HG03135 (cell line): ENCODE results near the gene PDE2A.

ENCODE experiments used
- ATAC-seq: cut with Tn5 transposase; IDR thresholded peaks from one replicate; pipeline ENCODE4 v1.9.1; 2021; ENCODE audit warnings: mild to moderate bottlenecking, moderate library complexity; ENCODE audit not compliant: unreplicated experiment

PDE2A gene

GRCh38 chr11:72621008-72621610 lies 53.1 kb downstream of the PDE2A start:
- no peak for ATAC-seq

GRCh38 chr11:72618803-72619202 lies 55.4 kb downstream of the PDE2A start:
- ATAC-seq = no peak

DNA sequence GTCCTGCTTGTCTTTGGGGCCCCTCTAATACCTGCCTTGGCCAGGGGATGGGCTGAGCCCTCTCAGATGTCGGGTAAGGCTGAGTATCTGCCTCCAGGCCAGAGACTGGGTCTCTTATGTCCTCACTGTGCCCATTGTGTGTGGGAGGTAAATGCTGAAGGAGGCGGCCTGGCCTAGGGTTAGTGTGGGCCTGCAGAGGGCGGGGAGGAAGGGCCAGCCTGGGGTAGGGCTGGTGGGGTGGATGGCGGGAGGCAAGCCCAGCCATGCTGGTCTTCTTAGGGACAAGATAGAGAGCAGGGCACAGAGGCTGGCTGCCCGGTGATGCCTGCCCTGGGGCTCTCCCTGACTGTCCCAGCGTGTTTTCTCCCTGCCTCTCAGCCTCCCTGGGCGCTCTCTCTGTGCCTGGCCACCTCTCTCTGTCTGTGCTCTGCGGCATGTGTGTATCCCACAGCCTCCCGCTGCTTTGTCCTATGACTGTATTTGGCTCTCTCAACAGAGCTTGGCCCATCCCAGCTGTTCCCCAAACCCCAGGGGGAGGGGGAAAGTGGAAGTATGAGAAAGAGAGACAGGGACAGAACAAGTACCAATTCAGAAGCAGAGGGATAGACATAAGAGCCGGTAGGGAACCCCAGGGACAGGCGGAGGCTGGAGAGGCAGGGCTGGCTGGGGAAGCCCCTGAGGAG lies 57.0 kb downstream of the PDE2A start:
- ATAC-seq = no peak

DNA sequence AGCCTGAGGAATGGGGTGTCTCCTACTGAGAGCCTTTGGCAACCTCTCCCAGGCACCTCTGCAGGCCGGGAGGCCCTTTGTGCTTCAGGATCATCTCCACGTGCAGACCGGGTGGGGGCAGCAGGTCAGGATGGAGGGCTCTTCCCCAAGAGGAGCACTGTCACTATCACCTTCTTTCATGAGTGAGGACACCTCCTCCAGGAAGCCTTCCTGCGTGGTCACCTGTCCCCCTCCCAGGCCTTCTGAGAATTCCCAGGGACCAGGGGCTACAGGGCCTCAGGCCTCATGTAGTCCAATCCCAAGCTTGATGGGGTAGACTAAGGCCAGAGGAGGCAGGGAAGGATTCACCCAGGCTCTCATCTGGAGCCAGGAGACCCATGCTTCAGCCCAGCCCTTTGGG lies 57.6 kb downstream of the PDE2A start:
- no peak for ATAC-seq

DNA sequence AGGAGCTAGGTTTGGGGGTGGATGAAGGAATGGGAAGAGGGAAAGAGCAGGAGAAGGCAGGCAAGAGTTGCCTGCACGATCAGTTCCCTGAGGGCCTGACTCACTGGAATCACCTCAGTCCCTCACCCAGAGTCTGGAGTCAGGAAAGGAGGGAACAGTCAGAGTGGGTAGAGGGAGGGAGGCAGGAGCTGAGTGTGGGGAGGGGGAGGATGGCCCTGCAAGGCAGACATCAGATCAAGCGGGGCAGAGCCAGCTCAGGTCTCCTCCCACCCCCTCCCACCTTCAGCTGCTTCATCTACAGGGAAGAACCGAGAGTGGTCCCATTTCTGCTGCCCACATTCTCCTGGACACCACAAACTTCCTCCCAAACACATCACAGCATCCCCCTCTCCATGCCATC lies 58.9 kb downstream of the PDE2A start:
- ATAC-seq = no peak

GRCh38 chr11:72614381-72614780 lies 59.8 kb downstream of the PDE2A start:
- no peak for ATAC-seq

DNA sequence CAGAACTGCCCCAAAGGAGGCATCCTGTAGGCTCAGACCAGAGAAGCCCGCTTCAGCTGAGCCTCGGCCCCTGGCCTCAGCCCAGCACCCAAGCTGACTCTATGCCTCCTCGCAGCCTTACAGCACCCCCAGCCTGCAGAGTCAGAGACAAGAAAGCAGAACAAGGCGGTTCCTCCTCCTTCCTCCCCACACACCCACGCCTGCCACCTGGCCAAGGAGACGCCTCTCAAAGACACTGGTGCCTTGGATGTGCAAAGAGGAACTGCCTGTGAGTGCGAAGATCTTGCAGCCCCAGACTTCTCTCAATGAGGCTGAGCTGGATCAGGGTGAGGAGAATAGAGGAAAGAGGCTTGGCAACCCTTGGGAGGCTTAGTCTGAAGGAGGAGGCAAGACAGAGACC lies 60.2 kb downstream of the PDE2A start:
- no peak for ATAC-seq

DNA sequence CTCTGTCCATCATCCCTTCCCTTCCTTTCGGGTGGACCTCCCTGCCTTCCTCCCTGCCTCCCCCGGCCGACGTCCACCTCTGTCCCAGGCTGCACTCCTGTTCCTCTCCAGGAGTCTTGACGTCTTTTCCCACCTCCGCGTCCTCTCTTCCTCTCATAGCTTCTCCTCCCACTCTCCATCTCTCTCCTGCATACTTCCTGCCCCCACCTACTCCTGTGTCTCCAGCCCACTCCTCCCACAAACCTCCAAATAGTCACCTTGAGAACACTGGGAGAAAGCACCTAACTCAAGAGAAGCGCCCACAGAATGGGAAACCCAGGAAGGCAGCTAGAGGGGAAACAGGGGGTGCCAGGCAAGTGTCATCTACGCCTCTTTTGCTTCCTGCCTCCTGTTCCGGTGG lies 60.8 kb downstream of the PDE2A start:
- ATAC-seq = no peak

GRCh38 chr11:72609476-72609875 lies 64.7 kb downstream of the PDE2A start:
- ATAC-seq = no peak

- ATAC-seq = no peak
Observed at GRCh38 chr11:72609045-72609444, 65.2 kb downstream of the PDE2A start.

GRCh38 chr11:72607496-72607895 lies 66.7 kb downstream of the PDE2A start:
- ATAC-seq = no peak

- ATAC-seq = no peak
Observed at GRCh38 chr11:72606748-72607468, 67.3 kb downstream of the PDE2A start.

DNA sequence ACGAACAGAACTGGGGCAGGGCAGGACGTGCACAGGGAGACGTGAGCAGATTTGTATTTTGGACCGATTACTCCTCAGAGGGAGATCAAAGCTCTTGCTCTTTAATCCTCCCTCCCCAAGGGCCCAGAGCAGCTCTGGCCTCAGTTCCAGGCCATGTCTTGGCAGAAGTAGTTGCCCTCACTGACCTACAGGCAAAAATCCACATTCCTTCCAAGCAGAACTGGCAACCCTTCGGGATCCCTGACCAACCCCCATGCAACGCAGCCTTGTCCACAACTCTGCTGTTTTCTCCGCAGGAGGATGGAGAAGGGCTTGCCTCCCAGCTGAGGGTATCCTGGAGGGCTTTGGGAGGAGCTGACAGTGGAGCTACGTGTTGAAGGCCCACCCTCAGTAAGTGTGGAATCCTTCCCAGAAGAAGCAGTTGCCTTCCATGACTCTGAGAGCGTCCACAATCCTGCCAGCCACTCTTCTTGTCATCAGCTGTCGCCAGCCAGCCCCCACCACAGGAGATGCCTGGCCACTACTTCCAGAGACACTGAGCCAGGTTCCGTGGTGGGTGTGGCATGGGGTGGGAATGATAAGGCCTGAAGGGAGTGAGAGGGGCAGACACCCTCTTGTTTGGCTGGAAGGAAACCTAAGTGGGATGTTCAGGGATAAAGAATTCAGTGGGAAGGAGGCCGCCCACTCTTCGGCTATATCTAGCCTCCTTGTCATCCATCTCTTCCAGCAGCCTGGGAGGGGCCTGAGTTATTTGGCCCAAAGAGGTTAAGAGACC lies 68.1 kb downstream of the PDE2A start:
- no peak for ATAC-seq

DNA sequence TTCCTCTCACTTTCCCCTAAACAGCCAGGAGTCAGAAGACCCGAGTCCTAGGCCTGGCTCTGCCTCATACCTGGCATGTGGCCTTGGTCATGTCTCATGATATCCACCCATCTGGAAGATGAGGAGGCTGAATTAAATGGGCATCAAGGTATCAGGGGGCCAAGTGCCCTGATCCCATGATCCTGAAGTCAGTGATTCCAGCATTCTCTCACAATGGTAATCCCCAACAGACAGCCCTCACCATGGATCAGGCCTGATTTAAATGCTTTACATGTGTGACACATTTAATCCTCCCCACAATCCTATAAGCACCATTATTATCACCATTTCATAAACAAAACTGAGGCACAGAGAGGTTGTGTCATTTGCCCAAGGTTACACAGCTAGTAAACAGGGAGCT lies 70.0 kb downstream of the PDE2A start:
- ATAC-seq = no peak

DNA sequence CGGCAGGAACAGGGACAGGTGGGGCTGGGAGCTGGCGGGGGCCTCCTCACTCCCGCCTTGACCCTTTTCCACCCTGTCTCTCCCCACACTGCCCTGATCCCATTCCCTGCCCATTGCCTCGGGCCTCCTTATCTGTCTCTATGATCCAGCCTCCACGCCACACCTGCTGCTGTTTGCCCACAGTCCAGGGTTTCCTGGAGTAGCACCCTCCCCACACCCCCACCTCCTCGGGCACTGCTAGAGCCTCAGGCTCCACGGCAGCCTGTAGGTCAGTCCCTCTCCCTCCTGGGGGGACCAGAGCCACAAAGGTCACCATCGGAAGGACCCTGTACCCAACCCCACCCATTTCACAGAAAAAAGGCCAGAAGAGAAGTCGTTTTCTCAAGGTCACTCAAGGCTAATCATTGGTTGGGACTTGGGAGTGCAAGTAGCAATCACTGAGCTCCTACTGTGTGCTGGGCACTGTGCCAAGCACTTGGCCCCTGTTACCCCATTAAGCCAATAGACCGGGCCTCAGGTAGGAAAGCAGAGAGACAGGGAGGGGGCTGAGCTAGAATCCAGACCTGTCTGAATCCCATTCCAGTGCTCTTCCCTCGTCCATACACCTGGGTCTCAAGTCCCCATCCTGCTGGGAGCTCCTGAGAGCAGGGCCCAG lies 71.8 kb downstream of the PDE2A start:
- no peak for ATAC-seq

GRCh38 chr11:72600557-72600956 lies 73.7 kb downstream of the PDE2A start:
- no peak for ATAC-seq

GRCh38 chr11:72599325-72600117 lies 74.7 kb downstream of the PDE2A start:
- no peak for ATAC-seq

- ATAC-seq = no peak
Observed at GRCh38 chr11:72598906-72599305, 75.3 kb downstream of the PDE2A start.

GRCh38 chr11:72598466-72598865 lies 75.8 kb downstream of the PDE2A start:
- no peak for ATAC-seq

DNA sequence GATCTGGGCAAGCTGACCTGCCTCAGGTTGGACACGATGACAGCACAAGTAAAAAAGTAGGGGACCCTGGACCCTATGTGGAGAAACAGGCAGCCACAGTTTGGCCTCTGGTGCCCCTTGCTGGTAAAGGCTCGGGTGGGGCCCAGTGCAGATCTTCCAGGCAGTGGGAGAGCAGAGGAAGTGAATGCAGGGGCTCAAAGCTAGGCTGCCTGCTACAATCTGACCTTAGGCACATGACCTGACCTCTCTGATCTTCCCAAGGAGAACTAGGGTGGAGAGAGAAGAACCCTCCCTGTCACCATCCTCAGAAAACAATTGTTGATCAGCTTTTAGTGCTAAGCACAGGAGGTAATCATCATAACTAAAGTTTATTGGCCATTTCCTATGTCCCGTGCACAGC lies 76.5 kb downstream of the PDE2A start:
- no peak for ATAC-seq
